HEK293T (cell line): ENCODE data around the gene CEMP1.

Experiments used
- ELF4 ChIP-seq: fragments of 450-650 bp; IDR thresholded peaks from 2 replicates; pipeline ENCODE4 v1.6.1; 2017; ENCODE audit warnings: antibody characterized with exemption
- FOXM1 ChIP-seq: fragments of 450-650 bp; IDR thresholded peaks from 2 replicates; pipeline ENCODE4 v1.6.1; 2017; ENCODE audit warnings: mild to moderate bottlenecking, borderline replicate concordance
- HDGF ChIP-seq: fragments of 450-650 bp; IDR thresholded peaks from 2 replicates; pipeline ENCODE4 v1.6.1; 2017; ENCODE audit warnings: antibody characterized with exemption, borderline replicate concordance
- LEF1 ChIP-seq: fragments of 450-650 bp; IDR thresholded peaks from 2 replicates; pipeline ENCODE4 v1.6.1; 2017; ENCODE audit warnings: mild to moderate bottlenecking, borderline replicate concordance
- SP1 ChIP-seq: fragments of 450-650 bp; IDR thresholded peaks from 2 replicates; pipeline ENCODE4 v1.6.1; 2017
- SUZ12 ChIP-seq: fragments of 450-650 bp; IDR thresholded peaks from 2 replicates; pipeline ENCODE4 v1.6.1; 2016; ENCODE audit warnings: mild to moderate bottlenecking

GRCh38 chr16:2535625-2536013 is 4.4 kb upstream of the CEMP1 start:
- TF ChIP-seq HDGF (no peak), FOXM1 (no peak), ELF4 (no peak), SUZ12 (no peak), LEF1 (no peak), SP1 (no peak)
